BJ (cell line): ENCODE data around the gene NAP1L4. TPM values are rescaled to one million over a fixed set of nuclear protein-coding genes. Genes with fewer than 3 reads are reported as not detected.
A peak's percentile ranks its signal among the peaks of the same experiment; 100 is the strongest.

Experiments
- CTCF ChIA-PET: fragments of 350-600 bp; formaldehyde crosslinking; extraction: SDS; loops from one replicate; lab custom pipeline; 2021; ENCODE audit warnings: antibody characterized with exemption, inconsistent platforms; lab: Yijun Ruan, JAX
- POLR2A ChIA-PET: fragments of 300-600 bp; sonication (Branson Sonifier 250); formaldehyde crosslinking; extraction: SDS; loops from one replicate; lab custom pipeline; 2021; ENCODE audit warnings: antibody characterized with exemption; lab: Charles Lee
- DNase-seq: peaks from one replicate; pipeline ENCODE4 v3.0.0-alpha.2; 2011; ENCODE audit warnings: low read depth
- H3K27me3 ChIP-seq: 2 replicates; pipeline ENCODE4 v1.6.0; 2011; ENCODE audit warnings: low read length; ENCODE audit not compliant: control insufficient read depth, insufficient read depth
- H3K36me3 ChIP-seq: 2 replicates; pipeline ENCODE4 v1.5.1; 2011; ENCODE audit warnings: low read length; ENCODE audit not compliant: control insufficient read depth, insufficient read depth
- H3K4me3 ChIP-seq: 2 replicates; pipeline ENCODE4 v1.5.1; 2011; ENCODE audit warnings: low read depth, mild to moderate bottlenecking, control low read depth, low read length
- polyA plus RNA-seq: library from polyadenylated mRNA; depleted of rRNA; stranded (reverse); fragments of >200 nt; gene quantifications from 2 replicates; pipeline ENCODE4 v1.2.3, GENCODE V29; 2011
- TF ChIP-seq, protein P1 (sequence below): IDR thresholded peaks from 2 replicates; pipeline ENCODE4 v1.5.1; 2011; ENCODE audit warnings: low read depth, mild to moderate bottlenecking, control low read depth, inconsistent platforms, low read length, moderate library complexity; ENCODE audit not compliant: insufficient read depth

NAP1L4 gene
- polyA plus RNA-seq, 1 experiment, result 65.1 TPM

- Histone ChIP-seq H3K4me3 (peak overlapping the region; percentile 90), H3K27me3 (no peaks in the 10 kb centered on the region), H3K36me3 (peaks cover 2% of the 10 kb centered on the region; the same call in 1 of the 2 replicates)
- CTCF ChIA-PET, result interaction anchor here (1.1 to 2.7 kb wide), 8 partner anchors 8 to 397 kb away, joined by 3 to 22 read pairs (median 5); no protein-coding TSS in a partner anchor
- no peak for DNase-seq
- POLR2A ChIA-PET, result no interaction called here
- TF ChIP-seq, protein P1, sequence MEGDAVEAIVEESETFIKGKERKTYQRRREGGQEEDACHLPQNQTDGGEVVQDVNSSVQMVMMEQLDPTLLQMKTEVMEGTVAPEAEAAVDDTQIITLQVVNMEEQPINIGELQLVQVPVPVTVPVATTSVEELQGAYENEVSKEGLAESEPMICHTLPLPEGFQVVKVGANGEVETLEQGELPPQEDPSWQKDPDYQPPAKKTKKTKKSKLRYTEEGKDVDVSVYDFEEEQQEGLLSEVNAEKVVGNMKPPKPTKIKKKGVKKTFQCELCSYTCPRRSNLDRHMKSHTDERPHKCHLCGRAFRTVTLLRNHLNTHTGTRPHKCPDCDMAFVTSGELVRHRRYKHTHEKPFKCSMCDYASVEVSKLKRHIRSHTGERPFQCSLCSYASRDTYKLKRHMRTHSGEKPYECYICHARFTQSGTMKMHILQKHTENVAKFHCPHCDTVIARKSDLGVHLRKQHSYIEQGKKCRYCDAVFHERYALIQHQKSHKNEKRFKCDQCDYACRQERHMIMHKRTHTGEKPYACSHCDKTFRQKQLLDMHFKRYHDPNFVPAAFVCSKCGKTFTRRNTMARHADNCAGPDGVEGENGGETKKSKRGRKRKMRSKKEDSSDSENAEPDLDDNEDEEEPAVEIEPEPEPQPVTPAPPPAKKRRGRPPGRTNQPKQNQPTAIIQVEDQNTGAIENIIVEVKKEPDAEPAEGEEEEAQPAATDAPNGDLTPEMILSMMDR, result no peak
Observed at GRCh38 chr11:2927851-2928604, 64.1 kb downstream of the NAP1L4 start.

- ChIA-PET POLR2A (no interaction called here), CTCF (interaction anchor here (0.8 to 1.5 kb wide), 4 partner anchors 10 to 396 kb away, joined by 4 read pairs; no protein-coding TSS in a partner anchor)
- H3K4me3 ChIP-seq, result no peak overlapping the region
Observed at GRCh38 chr11:2927121-2927800, 64.9 kb downstream of the NAP1L4 start.

DNA sequence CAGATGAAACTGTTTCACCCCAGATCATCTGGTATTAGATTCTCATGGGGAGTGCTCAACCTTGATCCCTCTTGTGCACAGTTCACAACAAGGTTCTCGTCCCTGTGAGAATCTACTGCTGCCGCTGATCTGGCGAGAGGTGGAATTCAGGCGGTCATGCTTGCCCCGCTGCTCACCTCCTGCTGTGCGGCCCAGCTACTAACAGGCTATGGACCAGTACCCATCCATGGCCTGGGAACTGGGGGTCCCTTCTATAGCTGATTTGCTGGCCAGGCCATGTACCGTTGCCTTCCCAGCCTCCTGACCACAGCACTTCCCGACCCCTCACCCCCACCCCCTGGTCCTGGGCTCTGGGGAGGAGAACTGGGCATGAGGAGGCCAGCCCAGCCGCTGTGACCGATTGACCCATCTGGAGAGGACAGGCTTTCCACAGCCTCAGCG, 65.5 kb downstream of the NAP1L4 start:
- POLR2A ChIA-PET, result no interaction called here
- TF ChIP-seq, protein P1, result no peak
- DNase-seq, result no peak

More at GRCh38 chr11:2927121-2927800, 64.9 kb downstream of the NAP1L4 start:
- Histone ChIP-seq H3K27me3 (no peaks in the 10 kb centered on the region), H3K36me3 (peaks cover 2% of the 10 kb centered on the region; the same call in 1 of the 2 replicates)
- TF ChIP-seq, protein P1, result no peak
- DNase-seq, result no peak

DNA sequence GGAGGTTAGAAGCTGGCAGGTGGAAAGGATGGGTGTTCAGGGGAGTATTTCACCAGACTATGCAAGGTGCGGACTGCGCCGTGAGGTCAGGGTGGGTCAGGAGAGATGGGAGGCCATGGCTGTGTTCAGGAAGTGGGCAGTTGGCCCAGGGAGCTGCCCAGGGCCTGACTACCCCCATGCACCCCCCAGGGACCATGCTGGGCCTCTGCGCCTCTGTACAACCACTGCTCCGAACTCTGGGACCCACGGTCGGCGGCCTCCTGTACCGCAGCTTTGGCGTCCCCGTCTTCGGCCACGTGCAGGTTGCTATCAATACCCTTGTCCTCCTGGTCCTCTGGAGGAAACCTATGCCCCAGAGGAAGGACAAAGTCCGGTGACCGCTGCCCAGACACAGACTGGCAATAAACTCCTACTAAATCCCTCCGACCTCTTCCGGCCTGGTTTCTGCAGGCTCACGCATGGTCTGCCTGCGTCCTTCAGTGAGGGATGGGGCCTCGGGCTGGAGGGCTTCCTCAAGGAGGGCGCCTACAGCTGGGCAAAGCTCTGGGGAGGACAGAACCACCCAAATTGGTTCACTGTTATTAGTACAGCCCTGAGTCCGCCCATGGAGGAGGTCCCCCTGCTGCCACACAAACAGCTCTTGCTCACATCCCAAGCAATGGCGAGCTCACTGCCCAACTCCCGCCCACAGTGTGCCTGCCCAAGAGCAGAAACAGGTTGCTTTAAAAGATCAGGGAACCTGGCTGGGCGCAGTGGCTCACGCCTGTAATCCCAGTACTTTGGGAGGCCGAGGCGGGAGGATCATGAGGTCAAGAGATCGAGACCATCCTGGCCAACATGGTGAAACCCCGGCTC, 67.1 kb downstream of the NAP1L4 start:
- DNase-seq, result no peak
- Histone ChIP-seq H3K27me3 (no peaks in the 10 kb centered on the region), H3K36me3 (peaks cover 2% of the 10 kb centered on the region; the same call in 1 of the 2 replicates), H3K4me3 (no peak overlapping the region)
- TF ChIP-seq, protein P1, result no peak
- POLR2A ChIA-PET, result no interaction called here
- CTCF ChIA-PET, result no interaction called here

More for the DNA sequence above, 65.5 kb downstream of the NAP1L4 start:
- CTCF ChIA-PET, result interaction anchor here (0.6 to 1.5 kb wide), 5 partner anchors 10 to 396 kb away, joined by 3 to 4 read pairs (median 4); no protein-coding TSS in a partner anchor
- H3K27me3 ChIP-seq, result no peaks in the 10 kb centered on the region
- H3K36me3 ChIP-seq, result peaks cover 2% of the 10 kb centered on the region; the same call in 1 of the 2 replicates
- no peak overlapping the region for H3K4me3 ChIP-seq
